22Rv1 (cell line): ENCODE results near the gene CDH9.

Experiments used
- H3K27ac ChIP-seq: fragments of 450-650 bp; 2 replicates; pipeline ENCODE4 v1.5.1; 2017
- ZFX ChIP-seq: fragments of 450-650 bp; IDR thresholded peaks from 2 replicates; pipeline ENCODE4 v1.6.1; 2017; ENCODE audit warnings: antibody characterized with exemption, borderline replicate concordance
- TF ChIP-seq, protein P1 (sequence below): fragments of 450-650 bp; IDR thresholded peaks from 2 replicates; pipeline ENCODE4 v1.5.1; 2017; ENCODE audit warnings: mild to moderate bottlenecking

The CDH9 gene, protein sequence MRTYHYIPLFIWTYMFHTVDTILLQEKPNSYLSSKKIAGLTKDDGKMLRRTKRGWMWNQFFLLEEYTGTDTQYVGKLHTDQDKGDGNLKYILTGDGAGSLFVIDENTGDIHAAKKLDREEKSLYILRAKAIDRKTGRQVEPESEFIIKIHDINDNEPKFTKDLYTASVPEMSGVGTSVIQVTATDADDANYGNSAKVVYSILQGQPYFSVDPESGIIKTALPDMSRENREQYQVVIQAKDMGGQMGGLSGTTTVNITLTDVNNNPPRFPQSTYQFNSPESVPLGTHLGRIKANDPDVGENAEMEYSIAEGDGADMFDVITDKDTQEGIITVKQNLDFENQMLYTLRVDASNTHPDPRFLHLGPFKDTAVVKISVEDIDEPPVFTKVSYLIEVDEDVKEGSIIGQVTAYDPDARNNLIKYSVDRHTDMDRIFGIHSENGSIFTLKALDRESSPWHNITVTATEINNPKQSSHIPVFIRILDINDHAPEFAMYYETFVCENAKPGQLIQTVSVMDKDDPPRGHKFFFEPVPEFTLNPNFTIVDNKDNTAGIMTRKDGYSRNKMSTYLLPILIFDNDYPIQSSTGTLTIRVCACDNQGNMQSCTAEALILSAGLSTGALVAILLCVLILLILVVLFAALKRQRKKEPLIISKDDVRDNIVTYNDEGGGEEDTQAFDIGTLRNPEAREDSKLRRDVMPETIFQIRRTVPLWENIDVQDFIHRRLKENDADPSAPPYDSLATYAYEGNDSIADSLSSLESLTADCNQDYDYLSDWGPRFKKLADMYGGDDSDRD

GRCh38 chr5:27038476-27038875 lies at the start of gene CDH9:
Gene CDH9, minus strand, starts transcription at chr5:27038586. Its CDS starts 50,253 bp downstream, at chr5:26988333.
- no peak within 1 kb of the TSS for H3K27ac ChIP-seq
- TF ChIP-seq ZFX: no peak
- TF ChIP-seq, protein P1, sequence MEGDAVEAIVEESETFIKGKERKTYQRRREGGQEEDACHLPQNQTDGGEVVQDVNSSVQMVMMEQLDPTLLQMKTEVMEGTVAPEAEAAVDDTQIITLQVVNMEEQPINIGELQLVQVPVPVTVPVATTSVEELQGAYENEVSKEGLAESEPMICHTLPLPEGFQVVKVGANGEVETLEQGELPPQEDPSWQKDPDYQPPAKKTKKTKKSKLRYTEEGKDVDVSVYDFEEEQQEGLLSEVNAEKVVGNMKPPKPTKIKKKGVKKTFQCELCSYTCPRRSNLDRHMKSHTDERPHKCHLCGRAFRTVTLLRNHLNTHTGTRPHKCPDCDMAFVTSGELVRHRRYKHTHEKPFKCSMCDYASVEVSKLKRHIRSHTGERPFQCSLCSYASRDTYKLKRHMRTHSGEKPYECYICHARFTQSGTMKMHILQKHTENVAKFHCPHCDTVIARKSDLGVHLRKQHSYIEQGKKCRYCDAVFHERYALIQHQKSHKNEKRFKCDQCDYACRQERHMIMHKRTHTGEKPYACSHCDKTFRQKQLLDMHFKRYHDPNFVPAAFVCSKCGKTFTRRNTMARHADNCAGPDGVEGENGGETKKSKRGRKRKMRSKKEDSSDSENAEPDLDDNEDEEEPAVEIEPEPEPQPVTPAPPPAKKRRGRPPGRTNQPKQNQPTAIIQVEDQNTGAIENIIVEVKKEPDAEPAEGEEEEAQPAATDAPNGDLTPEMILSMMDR: no peak

DNA sequence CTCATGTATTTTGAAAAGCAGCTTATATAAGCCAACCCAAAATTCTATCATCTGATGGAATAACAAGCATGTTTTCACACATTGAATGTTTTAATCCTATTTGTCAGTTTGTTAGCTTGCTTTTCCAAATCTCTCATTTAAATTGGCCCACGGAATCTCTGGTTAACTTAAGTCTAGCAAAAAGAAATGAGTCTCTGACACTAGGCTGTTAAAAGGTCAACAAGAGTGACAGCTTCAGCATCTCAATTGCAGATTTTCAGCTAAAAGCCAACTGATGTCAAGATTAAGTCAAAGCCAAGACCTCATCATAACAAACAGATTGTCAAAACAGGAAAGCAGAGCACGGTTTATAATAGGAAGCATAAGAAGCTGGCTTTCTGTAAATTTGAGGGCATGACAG lies 49.4 kb upstream of the CDH9 start:
- H3K27ac ChIP-seq: no peak overlapping the region
- TF ChIP-seq, protein P1: no peak
- TF ChIP-seq ZFX: no peak

GRCh38 chr5:27083449-27084415 lies 45.3 kb upstream of the CDH9 start:
- no peak for TF ChIP-seq ZFX
- TF ChIP-seq, protein P1: no peak
- no peak overlapping the region for H3K27ac ChIP-seq

DNA sequence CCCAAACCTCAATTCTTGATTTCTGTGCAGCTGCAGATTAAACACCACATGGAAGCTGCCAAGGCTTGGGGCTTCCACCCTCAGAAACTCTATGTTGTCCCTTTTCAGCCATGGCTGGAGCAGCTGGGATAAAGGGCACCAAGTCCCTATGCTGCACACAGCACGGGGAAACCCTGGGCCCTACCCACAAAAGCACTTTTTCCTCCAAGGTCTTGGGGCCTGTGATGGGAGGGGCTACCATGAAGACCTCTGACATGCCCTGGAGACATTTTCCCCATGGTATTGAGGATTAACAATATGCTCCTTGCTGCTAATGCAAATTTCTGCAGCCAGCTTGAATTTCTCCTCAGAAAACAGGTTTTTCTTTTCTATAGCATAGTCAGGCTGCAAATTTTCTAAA lies 41.8 kb upstream of the CDH9 start:
- no peak overlapping the region for H3K27ac ChIP-seq
- TF ChIP-seq, protein P1: no peak
- no peak for TF ChIP-seq ZFX

GRCh38 chr5:27062451-27062850 lies 24.1 kb upstream of the CDH9 start:
- TF ChIP-seq, protein P1: no peak
- no peak for TF ChIP-seq ZFX
- no peak overlapping the region for H3K27ac ChIP-seq

- TF ChIP-seq ZFX: no peak
- TF ChIP-seq, protein P1: no peak
- H3K27ac ChIP-seq: no peak overlapping the region
These were observed 10.1 kb upstream of the CDH9 start for GRCh38 chr5:27048510-27048909.
